ENCODE data around the gene DTNB. TPM values are rescaled to one million over a fixed set of nuclear protein-coding genes. Genes with fewer than 3 reads are reported as not detected.

DTNB gene
- total RNA-seq (2021) (51.9 TPM in 2 replicates), Bru-seq, nascent RNA (percentile 81 among the genes with signal in this experiment), BruChase-seq, experiment 1, labeled RNA remaining after a 2-hour chase (percentile 77 among the genes with signal in this experiment), BruChase-seq, experiment 2, labeled RNA remaining after a 6-hour chase (percentile 59 among the genes with signal in this experiment)
- long read RNA-seq, transcript DTNB-201 (20 exons, 2,464 nt): major isoform, 9 of 53 reads
- long read RNA-seq, partial matches to known transcripts: 8 of 53 reads
- long read RNA-seq, other reads (novel, unspliced or antisense): 35 of 53 reads

- intact Hi-C loops (cut with micrococcal nuclease; ENCODE audit: unreplicated experiment): loop anchor here (2.0 kb wide), 1 partner anchor 19 kb away; no protein-coding TSS in a partner anchor
- Histone ChIP-seq H3F3A (ENCODE audit: insufficient read depth, low read depth) (peaks cover 29% of the 10 kb centered on the region), H2AFZ (peak within 1 kb of the TSS; percentile 98), H3K79me2 (ENCODE audit: low read depth) (peaks cover 39% of the 10 kb centered on the region), H3K9me3 (ENCODE audit: insufficient read depth, low read depth) (no peaks in the 10 kb centered on the region), H3K4me1 (replicated peaks; ENCODE audit: insufficient read depth) (peaks cover 33% of the 10 kb centered on the region), H3K4me3 (peak within 1 kb of the TSS; percentile 61), H3K27ac (peak within 1 kb of the TSS; percentile 48), H3K36me3 (ENCODE audit: low read depth) (no peaks in the 10 kb centered on the region), H3K27me3 (ENCODE audit: insufficient read depth, low read depth) (no peaks in the 10 kb centered on the region), H3K9me2 (ENCODE audit: insufficient read depth) (no peaks in the 10 kb centered on the region), H4K20me1 (ENCODE audit: insufficient read depth) (peaks cover 12% of the 10 kb centered on the region; the same call in 1 of the 2 replicates), H3K4me2 (peak within 1 kb of the TSS; percentile 79)
- BruUV-seq (replicated peaks): no TSS peak
- POLR2A ChIA-PET (ENCODE audit: unreplicated experiment): interaction anchor here (0.6 kb wide), 2 partner anchors 197 to 477 kb away, joined by 5 to 6 read pairs; no protein-coding TSS in a partner anchor
- TF ChIP-seq, protein P1, sequence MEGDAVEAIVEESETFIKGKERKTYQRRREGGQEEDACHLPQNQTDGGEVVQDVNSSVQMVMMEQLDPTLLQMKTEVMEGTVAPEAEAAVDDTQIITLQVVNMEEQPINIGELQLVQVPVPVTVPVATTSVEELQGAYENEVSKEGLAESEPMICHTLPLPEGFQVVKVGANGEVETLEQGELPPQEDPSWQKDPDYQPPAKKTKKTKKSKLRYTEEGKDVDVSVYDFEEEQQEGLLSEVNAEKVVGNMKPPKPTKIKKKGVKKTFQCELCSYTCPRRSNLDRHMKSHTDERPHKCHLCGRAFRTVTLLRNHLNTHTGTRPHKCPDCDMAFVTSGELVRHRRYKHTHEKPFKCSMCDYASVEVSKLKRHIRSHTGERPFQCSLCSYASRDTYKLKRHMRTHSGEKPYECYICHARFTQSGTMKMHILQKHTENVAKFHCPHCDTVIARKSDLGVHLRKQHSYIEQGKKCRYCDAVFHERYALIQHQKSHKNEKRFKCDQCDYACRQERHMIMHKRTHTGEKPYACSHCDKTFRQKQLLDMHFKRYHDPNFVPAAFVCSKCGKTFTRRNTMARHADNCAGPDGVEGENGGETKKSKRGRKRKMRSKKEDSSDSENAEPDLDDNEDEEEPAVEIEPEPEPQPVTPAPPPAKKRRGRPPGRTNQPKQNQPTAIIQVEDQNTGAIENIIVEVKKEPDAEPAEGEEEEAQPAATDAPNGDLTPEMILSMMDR (conservative IDR thresholded peaks at IDR 0.05): no peak
- no peak for TF ChIP-seq EZH2 (IDR thresholded peaks at IDR 0.05; ENCODE audit: low read depth)
- CTCF ChIA-PET: interaction anchor here (0.6 kb wide), 1 partner anchor 34 kb away, joined by 3 read pairs; no protein-coding TSS in a partner anchor
- peak; percentile 92 to 93 for DNase-seq
These were observed at the start of gene DTNB for GRCh38 chr2:25673300-25674076. TSS of gene DTNB (minus strand) at chr2:25673577. CDS start at chr2:25652660, 20,917 bp downstream.

- TF ChIP-seq, protein P1 (conservative IDR thresholded peaks at IDR 0.05): no peak
- no peak for TF ChIP-seq EZH2 (IDR thresholded peaks at IDR 0.05; ENCODE audit: low read depth)
- CTCF ChIA-PET: no interaction called here
- H3K4me3 ChIP-seq: no peak overlapping the region
These were observed 48.8 kb upstream of the DTNB start for GRCh38 chr2:25722224-25722623.

GRCh38 chr2:25720575-25720974 lies 47.2 kb upstream of the DTNB start:
- no peaks in the 10 kb centered on the region for H3K27me3 ChIP-seq (ENCODE audit: insufficient read depth, low read depth)
- no peaks in the 10 kb centered on the region for H3K9me3 ChIP-seq (ENCODE audit: insufficient read depth, low read depth)
- H2AFZ ChIP-seq: no peak overlapping the region
- no peak for DNase-seq
- H4K20me1 ChIP-seq (ENCODE audit: insufficient read depth): no peaks in the 10 kb centered on the region
- no TSS peak for BruUV-seq (replicated peaks)
- H3F3A ChIP-seq (ENCODE audit: insufficient read depth, low read depth): no peaks in the 10 kb centered on the region
- no peaks in the 10 kb centered on the region for H3K4me1 ChIP-seq (replicated peaks; ENCODE audit: insufficient read depth)
- intact Hi-C loops (cut with micrococcal nuclease; ENCODE audit: unreplicated experiment): no loop called here
- H3K4me3 ChIP-seq: no peak overlapping the region
- no peaks in the 10 kb centered on the region for H3K79me2 ChIP-seq (ENCODE audit: low read depth)
- TF ChIP-seq, protein P1 (conservative IDR thresholded peaks at IDR 0.05): no peak
- no peak for TF ChIP-seq EZH2 (IDR thresholded peaks at IDR 0.05; ENCODE audit: low read depth)
- no peak overlapping the region for H3K27ac ChIP-seq
- ChIA-PET CTCF (no interaction called here), POLR2A (ENCODE audit: unreplicated experiment) (no interaction called here)
- H3K4me2 ChIP-seq: no peak overlapping the region
- no peaks in the 10 kb centered on the region for H3K36me3 ChIP-seq (ENCODE audit: low read depth)
- H3K9me2 ChIP-seq (ENCODE audit: insufficient read depth): no peaks in the 10 kb centered on the region

More at GRCh38 chr2:25722224-25722623, 48.8 kb upstream of the DTNB start:
- Histone ChIP-seq H3K4me1 (replicated peaks; ENCODE audit: insufficient read depth) (no peaks in the 10 kb centered on the region), H3K27ac (no peak overlapping the region), H3F3A (ENCODE audit: insufficient read depth, low read depth) (no peaks in the 10 kb centered on the region), H3K9me3 (ENCODE audit: insufficient read depth, low read depth) (no peaks in the 10 kb centered on the region), H3K36me3 (ENCODE audit: low read depth) (no peaks in the 10 kb centered on the region), H2AFZ (no peak overlapping the region), H4K20me1 (ENCODE audit: insufficient read depth) (no peaks in the 10 kb centered on the region), H3K9me2 (ENCODE audit: insufficient read depth) (no peaks in the 10 kb centered on the region), H3K27me3 (ENCODE audit: insufficient read depth, low read depth) (no peaks in the 10 kb centered on the region), H3K79me2 (ENCODE audit: low read depth) (no peaks in the 10 kb centered on the region), H3K4me2 (no peak overlapping the region)
- BruUV-seq (replicated peaks): no TSS peak
- intact Hi-C loops (cut with micrococcal nuclease; ENCODE audit: unreplicated experiment): no loop called here
- DNase-seq: no peak
- POLR2A ChIA-PET (ENCODE audit: unreplicated experiment): no interaction called here

Measured in PC-9 (cell line).